GM20431 (cell line): Measurements from ENCODE around the gene PANK3.
"Not testable (repeated sequence)": the region's sequence is repeated elsewhere in the genome, so short reads cannot be mapped to it uniquely, and the experiment has no call there.

Source experiments
- in situ Hi-C: fragments of 300-500 bp; cut with MseI, MboI; formaldehyde crosslinking; loops from one replicate; pipeline ENCODE4 v1.15.0; 2020; ENCODE audit warnings: low sequenced_read_pairs; ENCODE audit not compliant: unreplicated experiment

PANK3 gene

GRCh38 chr5:168562279-168562678, 16.9 kb downstream of the PANK3 start:
- in situ Hi-C loops = no loop called here

GRCh38 chr5:168557389-168557788, 21.8 kb downstream of the PANK3 start:
- in situ Hi-C loops = no loop called here

GRCh38 chr5:168553377-168554130, 25.6 kb downstream of the PANK3 start:
- in situ Hi-C loops = no loop called here

- in situ Hi-C loops = no loop called here
These were observed 27.0 kb downstream of the PANK3 start for GRCh38 chr5:168552146-168552545.

GRCh38 chr5:168550656-168551055, 28.5 kb downstream of the PANK3 start:
- in situ Hi-C loops = no loop called here

GRCh38 chr5:168549554-168549953, 29.6 kb downstream of the PANK3 start:
- in situ Hi-C loops = no loop called here

- in situ Hi-C loops = no loop called here
These were observed 42.0 kb downstream of the PANK3 start for GRCh38 chr5:168537176-168537575.

- in situ Hi-C loops = not testable (repeated sequence)
These were observed 44.8 kb downstream of the PANK3 start for GRCh38 chr5:168534351-168534750.

GRCh38 chr5:168531987-168532864, 46.9 kb downstream of the PANK3 start:
- in situ Hi-C loops = no loop called here

GRCh38 chr5:168531191-168531590, 48.0 kb downstream of the PANK3 start:
- in situ Hi-C loops = no loop called here

- in situ Hi-C loops = no loop called here
These were observed 48.5 kb downstream of the PANK3 start for GRCh38 chr5:168530621-168531150.

- in situ Hi-C loops = no loop called here
These were observed 49.6 kb downstream of the PANK3 start for GRCh38 chr5:168529374-168530234.

- in situ Hi-C loops = no loop called here
These were observed 50.4 kb downstream of the PANK3 start, which contains the start of gene FBLL1 for GRCh38 chr5:168528521-168529373. Gene FBLL1, plus strand, starts transcription at chr5:168529305. Its CDS starts 200 bp downstream, at chr5:168529505.

- in situ Hi-C loops = no loop called here
These were observed 51.3 kb downstream of the PANK3 start for GRCh38 chr5:168527756-168528295.

GRCh38 chr5:168525856-168526255, 53.3 kb downstream of the PANK3 start:
- in situ Hi-C loops = no loop called here

GRCh38 chr5:168513861-168514428, 65.2 kb downstream of the PANK3 start:
- in situ Hi-C loops = no loop called here

- in situ Hi-C loops = no loop called here
These were observed 76.5 kb downstream of the PANK3 start for GRCh38 chr5:168502563-168503237.
